ENCODE measurements around the gene PRR5L.

Gene PRR5L

GRCh38 chr11:36289226-36289852, 6.7 kb upstream of the PRR5L start, which contains the start of gene COMMD9:
TSS of gene COMMD9 (minus strand) at chr11:36289424. CDS start at chr11:36289412, 12 bp downstream.
- H2AFZ ChIP-seq (ENCODE audit: low read depth, low read length, severe bottlenecking) = peak within 1 kb of the TSS; percentile 99
- H3K27ac ChIP-seq (ENCODE audit: low read depth, low read length) = no peak within 1 kb of the TSS
- peak within 1 kb of the TSS; percentile 76 for H3K4me3 ChIP-seq (ENCODE audit: insufficient read depth, low read length, poor library complexity, severe bottlenecking)
- no peaks in the 10 kb centered on the region for H3K79me2 ChIP-seq (ENCODE audit: insufficient read depth, low read length)
- peak within 1 kb of the TSS; percentile 64 for H3K4me2 ChIP-seq (ENCODE audit: low read depth, low read length, poor library complexity, severe bottlenecking)
- no peaks in the 10 kb centered on the region for H3F3A ChIP-seq (ENCODE audit: insufficient read depth)
- TF ChIP-seq EZH2phosphoT487 (conservative IDR thresholded peaks at IDR 0.05; ENCODE audit: low read length) = no peak
- TF ChIP-seq, protein P1, sequence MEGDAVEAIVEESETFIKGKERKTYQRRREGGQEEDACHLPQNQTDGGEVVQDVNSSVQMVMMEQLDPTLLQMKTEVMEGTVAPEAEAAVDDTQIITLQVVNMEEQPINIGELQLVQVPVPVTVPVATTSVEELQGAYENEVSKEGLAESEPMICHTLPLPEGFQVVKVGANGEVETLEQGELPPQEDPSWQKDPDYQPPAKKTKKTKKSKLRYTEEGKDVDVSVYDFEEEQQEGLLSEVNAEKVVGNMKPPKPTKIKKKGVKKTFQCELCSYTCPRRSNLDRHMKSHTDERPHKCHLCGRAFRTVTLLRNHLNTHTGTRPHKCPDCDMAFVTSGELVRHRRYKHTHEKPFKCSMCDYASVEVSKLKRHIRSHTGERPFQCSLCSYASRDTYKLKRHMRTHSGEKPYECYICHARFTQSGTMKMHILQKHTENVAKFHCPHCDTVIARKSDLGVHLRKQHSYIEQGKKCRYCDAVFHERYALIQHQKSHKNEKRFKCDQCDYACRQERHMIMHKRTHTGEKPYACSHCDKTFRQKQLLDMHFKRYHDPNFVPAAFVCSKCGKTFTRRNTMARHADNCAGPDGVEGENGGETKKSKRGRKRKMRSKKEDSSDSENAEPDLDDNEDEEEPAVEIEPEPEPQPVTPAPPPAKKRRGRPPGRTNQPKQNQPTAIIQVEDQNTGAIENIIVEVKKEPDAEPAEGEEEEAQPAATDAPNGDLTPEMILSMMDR (IDR thresholded peaks at IDR 0.05; ENCODE audit: insufficient read depth, low read length, poor library complexity, severe bottlenecking) = no peak
- no peaks in the 10 kb centered on the region for H3K27me3 ChIP-seq (ENCODE audit: low read length)
- no peaks in the 10 kb centered on the region for H3K36me3 ChIP-seq (ENCODE audit: low read length)
- H4K20me1 ChIP-seq (ENCODE audit: low read depth, low read length) = 0 out of 2 replicates have a peak, but pooled peaks cover 5% of the 10 kb centered on the region
- H3K9ac ChIP-seq (ENCODE audit: low read length) = peak within 1 kb of the TSS; percentile 56
- H3K9me2 ChIP-seq (replicated peaks; ENCODE audit: insufficient read depth, low read length) = no peaks in the 10 kb centered on the region
- H3K9me3 ChIP-seq (ENCODE audit: insufficient read depth, low read length) = no peaks in the 10 kb centered on the region

DNA sequence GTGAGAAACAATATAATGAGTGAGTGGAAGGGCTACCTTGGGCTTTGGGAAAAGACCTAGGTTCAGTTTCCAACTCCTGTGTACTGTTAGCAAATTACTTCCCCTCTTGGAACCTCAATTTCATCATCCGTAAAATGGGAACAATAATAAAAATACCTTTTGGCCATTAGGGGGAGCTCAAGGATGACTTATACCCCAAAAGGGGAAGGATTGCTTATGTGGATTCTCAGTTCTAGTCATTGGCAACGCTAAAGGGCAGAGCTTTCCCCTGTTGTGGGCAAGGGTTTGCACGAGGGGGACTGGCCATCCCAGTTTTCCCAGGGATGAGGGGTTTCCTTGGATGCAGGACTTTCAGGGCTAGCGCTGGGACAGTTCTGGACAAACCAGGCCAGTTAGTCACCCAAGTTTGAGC, 3.8 kb upstream of the PRR5L start:
- H2AFZ ChIP-seq (ENCODE audit: low read depth, low read length, severe bottlenecking) = no peak overlapping the region
- H3K9me3 ChIP-seq (ENCODE audit: insufficient read depth, low read length) = no peaks in the 10 kb centered on the region
- H3K9me2 ChIP-seq (replicated peaks; ENCODE audit: insufficient read depth, low read length) = no peaks in the 10 kb centered on the region
- H3K4me3 ChIP-seq (ENCODE audit: insufficient read depth, low read length, poor library complexity, severe bottlenecking) = no peak overlapping the region
- no peaks in the 10 kb centered on the region for H4K20me1 ChIP-seq (ENCODE audit: low read depth, low read length)
- H3K4me2 ChIP-seq (ENCODE audit: low read depth, low read length, poor library complexity, severe bottlenecking) = no peak overlapping the region
- no peaks in the 10 kb centered on the region for H3K27me3 ChIP-seq (ENCODE audit: low read length)
- no peak overlapping the region for H3K9ac ChIP-seq (ENCODE audit: low read length)
- H3K27ac ChIP-seq (ENCODE audit: low read depth, low read length) = no peak overlapping the region
- H3K36me3 ChIP-seq (ENCODE audit: low read length) = no peaks in the 10 kb centered on the region
- H3K79me2 ChIP-seq (ENCODE audit: insufficient read depth, low read length) = no peaks in the 10 kb centered on the region
- H3F3A ChIP-seq (ENCODE audit: insufficient read depth) = no peaks in the 10 kb centered on the region
- TF ChIP-seq, protein P1 (IDR thresholded peaks at IDR 0.05; ENCODE audit: insufficient read depth, low read length, poor library complexity, severe bottlenecking) = peak; percentile 54
- no peak for TF ChIP-seq EZH2phosphoT487 (conservative IDR thresholded peaks at IDR 0.05; ENCODE audit: low read length)

- no peaks in the 10 kb centered on the region for H3K9me2 ChIP-seq (replicated peaks; ENCODE audit: insufficient read depth, low read length)
- no peaks in the 10 kb centered on the region for H3K36me3 ChIP-seq (ENCODE audit: low read length)
- no peak overlapping the region for H3K9ac ChIP-seq (ENCODE audit: low read length)
- no peaks in the 10 kb centered on the region for H4K20me1 ChIP-seq (ENCODE audit: low read depth, low read length)
- H3F3A ChIP-seq (ENCODE audit: insufficient read depth) = no peaks in the 10 kb centered on the region
- no peaks in the 10 kb centered on the region for H3K9me3 ChIP-seq (ENCODE audit: insufficient read depth, low read length)
- no peak overlapping the region for H2AFZ ChIP-seq (ENCODE audit: low read depth, low read length, severe bottlenecking)
- H3K27ac ChIP-seq (ENCODE audit: low read depth, low read length) = no peak overlapping the region
- no peak for TF ChIP-seq EZH2phosphoT487 (conservative IDR thresholded peaks at IDR 0.05; ENCODE audit: low read length)
- TF ChIP-seq, protein P1 (IDR thresholded peaks at IDR 0.05; ENCODE audit: insufficient read depth, low read length, poor library complexity, severe bottlenecking) = no peak
- H3K27me3 ChIP-seq (ENCODE audit: low read length) = no peaks in the 10 kb centered on the region
- no peaks in the 10 kb centered on the region for H3K79me2 ChIP-seq (ENCODE audit: insufficient read depth, low read length)
- H3K4me3 ChIP-seq (ENCODE audit: insufficient read depth, low read length, poor library complexity, severe bottlenecking) = no peak overlapping the region
- H3K4me2 ChIP-seq (ENCODE audit: low read depth, low read length, poor library complexity, severe bottlenecking) = no peak overlapping the region
Observed at GRCh38 chr11:36296884-36297543, 926 bp downstream of the PRR5L start.

Measured in SU-DHL-6 (cell line).